Measurements from ENCODE around the gene TTLL7.
"Not testable (repeated sequence)": the region's sequence is repeated elsewhere in the genome, so short reads cannot be mapped to it uniquely, and the experiment has no call there.

The TTLL7 gene

DNA sequence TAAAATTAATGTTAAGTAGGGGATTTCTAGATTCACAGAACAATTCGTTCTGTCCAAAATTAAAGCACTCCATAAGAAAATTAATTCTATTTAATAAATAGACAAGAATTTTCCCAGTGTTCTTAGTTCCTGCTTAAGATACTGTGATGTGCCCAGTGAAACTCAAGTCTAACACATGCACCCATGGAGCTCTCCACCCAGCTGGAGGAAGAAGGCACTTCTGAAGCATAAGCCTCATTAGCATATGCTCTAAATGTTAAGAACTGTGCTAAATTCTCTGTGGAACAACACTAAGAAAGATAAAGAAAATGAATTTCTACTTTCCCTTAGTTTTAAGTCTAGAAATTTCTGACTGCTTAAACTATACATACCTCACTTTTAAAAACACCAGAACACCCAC, 71.2 kb downstream of the TTLL7 start:
- no peak for FAIRE-seq

DNA sequence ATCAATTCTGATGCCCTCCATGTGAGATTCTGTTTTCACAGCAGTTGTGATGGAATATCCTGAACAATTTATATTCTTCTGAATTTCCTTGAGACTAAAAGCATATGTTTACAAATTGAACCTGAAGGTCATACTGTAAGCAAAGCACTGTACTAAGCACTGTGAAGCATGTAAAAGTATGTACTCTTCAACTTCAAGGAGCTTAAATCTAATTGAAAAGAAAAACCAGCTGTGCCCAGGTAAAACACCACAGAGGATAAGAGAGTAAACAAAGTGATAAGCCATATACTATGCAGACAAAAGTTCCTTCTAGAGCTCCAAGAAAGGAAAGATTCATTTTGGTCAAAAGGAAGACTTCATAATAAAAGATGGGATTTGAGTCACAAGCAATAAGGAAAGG, 71.9 kb downstream of the TTLL7 start:
- no peak for FAIRE-seq

DNA sequence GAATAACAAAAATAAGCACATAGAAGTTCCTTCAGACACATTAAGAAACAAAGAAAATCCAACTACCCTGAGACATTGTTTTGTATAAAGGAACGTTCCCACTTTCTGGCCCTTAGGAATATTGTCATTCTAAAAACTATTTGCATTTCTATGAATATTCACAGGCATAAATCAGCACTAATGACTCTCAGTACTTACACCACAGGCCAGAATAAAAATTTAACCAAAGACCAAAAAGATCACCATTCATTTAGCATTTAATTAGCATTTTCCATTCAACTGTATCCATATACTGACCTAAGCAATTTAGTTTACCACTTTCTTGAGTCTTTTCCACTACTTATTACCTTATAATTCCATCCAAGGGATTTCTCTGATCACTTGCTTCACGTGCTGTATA, 75.4 kb downstream of the TTLL7 start:
- no peak for FAIRE-seq

DNA sequence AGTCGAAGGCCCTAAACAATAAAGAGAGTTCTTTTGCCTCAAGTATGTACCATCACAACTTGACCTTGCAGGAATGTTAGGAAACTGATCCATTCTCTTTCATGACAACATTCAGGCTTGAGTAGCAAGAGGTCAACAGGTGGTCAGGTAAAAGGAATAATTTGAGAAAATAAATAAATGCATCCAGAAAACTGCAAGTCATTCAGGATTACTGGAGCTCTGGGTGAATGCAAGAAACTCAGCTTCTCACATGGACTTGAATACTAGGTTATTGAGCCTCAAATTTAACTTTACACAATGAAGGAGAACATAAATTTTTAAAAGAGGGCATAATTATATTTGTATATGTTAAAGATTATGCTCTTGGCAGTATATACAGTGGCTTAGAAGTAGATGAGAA, 76.5 kb downstream of the TTLL7 start:
- no peak for FAIRE-seq

DNA sequence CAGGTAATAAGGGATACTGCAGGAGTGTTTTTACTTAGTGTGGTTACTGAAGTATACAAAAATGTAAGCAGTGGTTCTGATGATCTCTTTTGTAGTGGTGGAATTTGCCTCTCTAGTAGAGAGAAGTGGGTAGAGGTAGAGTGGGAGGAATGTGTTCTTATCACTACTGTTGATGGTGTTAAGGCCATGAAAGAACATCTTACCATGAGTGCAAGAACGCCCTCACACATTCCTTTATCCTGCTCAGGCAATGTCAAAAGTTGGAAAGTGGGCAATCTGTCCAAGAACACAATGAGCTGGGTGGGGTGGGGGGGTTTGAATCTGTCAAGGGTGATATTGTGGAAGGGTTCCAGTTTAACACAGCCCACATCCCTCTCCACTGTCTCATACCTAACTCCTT, 78.6 kb downstream of the TTLL7 start:
- FAIRE-seq, result no peak

DNA sequence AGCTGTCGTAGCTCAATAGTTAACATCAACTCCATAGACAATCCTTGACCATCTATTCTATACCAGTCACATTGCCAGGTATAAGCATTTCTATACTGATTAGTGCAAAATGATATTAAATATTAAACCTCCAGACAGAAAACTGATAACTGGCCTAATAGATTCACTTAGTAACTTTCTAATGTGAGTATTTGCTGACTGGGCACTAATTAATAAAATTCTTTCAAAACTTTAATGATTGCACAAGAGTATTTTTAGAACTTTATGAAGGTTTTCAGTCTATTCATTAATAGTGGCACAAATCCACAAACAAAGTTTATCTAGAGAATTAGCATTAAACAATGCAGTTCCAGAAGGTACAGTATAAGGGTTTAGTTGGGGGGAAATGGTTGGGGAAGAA, 79.1 kb downstream of the TTLL7 start:
- FAIRE-seq, result no peak

DNA sequence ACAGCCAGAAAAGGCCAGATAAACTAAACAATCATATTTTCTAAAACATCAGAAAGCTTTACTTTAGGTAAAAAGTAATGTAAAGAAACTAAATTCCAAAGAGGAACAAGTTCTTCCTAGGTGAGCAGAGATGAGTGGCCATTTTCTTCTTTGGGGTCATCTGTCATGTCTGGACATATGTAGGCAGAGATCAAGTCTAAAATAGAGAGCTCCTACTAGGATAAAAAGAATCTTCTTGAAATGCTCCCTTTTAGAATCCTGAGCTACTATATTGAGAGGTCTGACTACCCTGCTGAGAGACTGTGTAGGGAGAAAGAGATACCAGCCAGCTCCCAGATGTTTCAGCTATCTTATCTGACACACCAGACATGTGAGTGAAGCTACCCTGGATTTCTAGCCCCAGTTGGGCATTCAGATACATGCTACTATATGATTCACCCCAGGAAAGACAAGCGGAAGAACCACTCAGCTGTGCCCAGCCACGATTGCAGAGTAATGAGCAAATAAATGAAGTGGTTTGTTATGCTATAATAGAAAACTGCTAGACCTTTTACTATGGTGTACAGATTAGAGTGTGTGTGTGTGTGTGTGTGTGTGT, 80.1 kb downstream of the TTLL7 start:
- no peak for FAIRE-seq

DNA sequence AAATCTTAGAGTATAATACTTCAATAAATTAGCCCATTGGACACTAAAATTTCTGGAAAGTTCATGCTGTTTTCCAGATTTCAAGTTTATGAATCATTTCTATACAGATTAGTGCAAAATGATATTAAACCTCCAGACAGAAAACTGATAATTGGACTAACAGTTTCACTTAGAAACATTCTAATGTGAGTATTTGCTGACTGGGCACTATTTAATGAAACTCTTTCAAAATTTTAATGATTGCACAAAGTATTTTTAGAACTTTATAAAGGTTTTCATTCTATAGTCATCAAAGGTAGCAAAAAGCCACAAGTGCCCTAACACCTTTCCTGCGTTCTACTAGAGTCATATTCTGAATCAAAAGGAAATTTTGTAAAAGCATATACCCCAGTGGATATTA, 81.0 kb downstream of the TTLL7 start:
- no peak for FAIRE-seq

DNA sequence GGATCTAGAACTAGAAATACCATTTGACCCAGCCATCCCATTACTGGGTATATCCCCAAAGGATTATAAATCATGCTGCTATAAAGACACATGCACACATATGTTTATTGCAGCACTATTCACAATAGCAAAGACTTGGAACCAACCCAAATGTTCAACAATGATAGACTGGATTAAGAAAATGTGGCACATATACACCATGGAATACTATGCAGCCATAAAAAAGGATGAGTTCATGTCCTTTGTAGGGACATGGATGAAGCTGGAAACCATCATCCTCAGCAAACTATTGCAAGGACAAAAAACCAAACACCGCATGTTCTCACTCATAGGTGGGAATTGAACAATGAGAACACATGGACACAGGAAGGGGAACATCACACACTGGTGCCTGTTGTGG, 82.8 kb downstream of the TTLL7 start:
- FAIRE-seq, result not testable (repeated sequence)

DNA sequence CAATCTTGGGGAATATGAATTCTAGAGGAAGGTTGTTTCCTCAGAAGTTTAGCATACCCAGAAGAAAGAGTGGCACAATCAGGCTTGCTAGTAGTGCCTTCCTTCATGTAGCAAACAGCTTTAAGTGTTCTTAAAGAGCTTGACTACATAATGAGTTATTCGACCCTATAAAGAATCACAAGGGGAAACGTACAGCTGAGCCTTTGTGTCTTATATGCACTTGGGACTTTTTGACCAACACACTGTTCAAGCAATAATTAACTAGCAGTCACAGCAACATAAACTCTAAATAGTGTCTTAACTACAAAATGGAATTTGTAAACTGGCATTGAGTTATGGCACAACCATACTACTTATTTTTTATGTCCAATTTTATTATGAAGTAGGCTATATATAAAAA, 86.1 kb downstream of the TTLL7 start:
- no peak for FAIRE-seq

DNA sequence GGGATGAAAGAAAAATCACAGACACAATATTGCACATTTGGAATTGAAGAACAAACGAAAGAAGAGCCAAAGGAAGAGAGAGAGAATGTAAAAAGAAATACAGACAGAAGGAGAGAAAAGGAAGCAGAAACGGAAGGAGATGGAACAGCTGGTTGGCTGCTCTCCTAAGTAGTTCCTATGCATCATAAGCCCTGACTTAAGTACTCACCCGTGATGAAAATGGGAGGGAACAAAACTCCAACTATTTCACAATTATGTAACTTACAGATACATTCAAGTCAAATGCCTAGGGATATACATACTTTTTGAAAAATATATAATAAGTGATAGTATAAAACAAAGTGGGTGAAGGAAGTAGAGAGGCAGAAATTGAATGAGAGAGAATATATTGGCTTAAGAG, 88.5 kb downstream of the TTLL7 start:
- no peak for FAIRE-seq

DNA sequence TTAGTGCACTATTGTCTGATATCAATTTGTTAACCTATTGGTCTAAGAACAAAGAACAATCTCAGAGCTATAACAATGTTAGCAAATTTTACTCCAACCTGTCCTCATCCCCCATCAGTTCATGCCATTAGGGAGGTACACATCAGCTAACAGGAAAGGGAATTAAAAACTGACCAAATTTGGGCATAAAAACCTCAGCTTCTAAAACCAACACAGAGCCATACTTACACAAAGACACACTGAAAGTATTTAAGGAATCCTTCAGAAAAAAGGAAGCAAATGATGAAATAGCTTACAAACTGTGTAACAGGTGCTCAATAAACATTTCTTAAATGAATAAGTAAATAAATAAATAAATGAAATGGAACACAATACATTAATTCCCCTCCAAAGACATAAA, 89.2 kb downstream of the TTLL7 start:
- FAIRE-seq, result no peak

DNA sequence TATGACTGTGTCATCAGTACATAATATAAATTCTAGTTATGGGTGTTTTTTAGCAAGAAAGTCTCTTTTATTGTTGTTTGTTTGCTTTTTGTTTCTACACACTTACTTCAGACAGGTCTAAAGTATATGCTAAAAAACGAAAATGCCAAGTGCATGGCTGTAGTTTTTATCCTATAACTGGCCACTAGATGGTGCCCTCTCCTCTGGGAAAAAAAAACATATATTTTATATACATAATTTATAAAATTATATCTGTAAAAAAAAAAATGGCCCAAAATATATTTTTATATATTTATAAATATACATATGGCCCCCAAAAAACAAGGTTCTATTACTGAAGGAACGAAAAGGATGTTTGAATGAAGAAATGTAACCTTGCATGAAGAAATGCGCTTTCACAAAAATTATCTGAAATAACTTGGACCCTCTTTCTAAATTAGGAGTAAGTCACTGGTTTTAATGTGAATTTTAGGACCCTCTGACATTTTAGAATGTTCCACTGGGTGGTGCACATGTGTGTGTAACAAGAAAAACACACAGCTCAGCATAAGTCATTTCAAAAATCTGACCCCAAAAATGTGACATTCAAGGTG, 93.5 kb downstream of the TTLL7 start:
- peak; percentile 85 for FAIRE-seq

DNA sequence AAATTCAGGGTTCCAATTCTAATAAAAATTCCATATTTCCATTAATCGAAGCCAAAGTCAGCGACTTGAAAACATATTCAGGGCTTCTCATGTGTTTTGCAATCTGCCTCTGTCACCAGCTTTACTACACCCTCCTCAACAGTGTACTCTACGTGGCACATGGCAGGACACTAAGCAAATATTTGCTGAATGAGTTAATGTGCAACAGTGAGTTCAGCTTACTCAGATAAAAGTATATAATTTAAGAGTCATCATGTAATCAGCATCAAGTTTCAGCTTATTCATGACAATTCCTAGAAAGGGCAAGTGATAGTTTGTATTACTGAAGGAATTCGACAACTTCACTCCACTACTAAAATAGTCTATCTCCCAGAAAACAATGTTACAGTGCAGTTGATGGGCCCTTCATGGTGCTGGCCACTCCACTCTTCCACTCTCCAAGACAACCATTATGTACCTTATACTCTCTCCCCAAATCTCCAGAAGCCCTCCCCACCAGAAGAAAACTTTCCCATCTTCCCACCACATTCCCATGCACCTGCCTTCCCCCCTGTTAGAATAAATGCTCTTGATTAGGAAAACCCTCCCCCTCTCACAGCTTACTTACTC, 97.3 kb downstream of the TTLL7 start:
- no peak for FAIRE-seq

DNA sequence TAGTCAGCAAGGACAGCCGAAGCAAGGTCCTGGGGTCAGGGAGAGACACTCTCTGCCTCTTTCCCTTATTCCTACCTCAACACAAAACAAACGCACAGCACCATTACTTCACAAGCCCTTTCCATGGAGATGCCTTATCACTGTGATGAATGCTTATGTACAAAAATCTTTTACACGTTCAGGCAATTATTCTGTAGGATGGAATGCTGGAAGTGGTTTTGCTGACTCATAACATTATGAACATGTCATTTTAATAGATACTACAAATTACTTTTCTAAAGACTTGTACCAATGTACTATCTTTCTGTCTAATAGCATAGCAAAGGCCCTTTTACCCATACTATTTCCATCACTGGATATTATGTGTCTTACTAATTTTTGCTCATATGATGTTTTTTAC, 98.4 kb downstream of the TTLL7 start:
- FAIRE-seq, result no peak

DNA sequence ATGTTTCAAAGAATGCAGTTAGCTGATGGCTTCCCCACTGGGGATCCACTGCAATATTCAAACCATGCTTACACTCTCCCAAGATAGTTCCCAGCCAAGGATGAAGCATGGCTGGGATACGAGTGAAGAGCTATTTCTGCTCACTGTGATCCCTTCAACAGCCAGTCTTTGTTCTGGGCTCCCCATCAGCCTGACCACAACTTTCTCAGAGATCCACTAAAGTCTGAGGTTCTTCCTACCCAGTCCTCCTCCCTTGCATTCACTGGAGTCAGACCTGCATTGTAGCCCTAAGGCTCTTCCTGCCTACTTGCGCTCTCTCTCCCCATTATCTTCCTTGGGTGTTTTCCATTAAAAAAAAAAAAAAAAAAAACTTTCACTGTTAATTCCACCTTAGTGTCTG, 101.4 kb downstream of the TTLL7 start:
- FAIRE-seq, result no peak

DNA sequence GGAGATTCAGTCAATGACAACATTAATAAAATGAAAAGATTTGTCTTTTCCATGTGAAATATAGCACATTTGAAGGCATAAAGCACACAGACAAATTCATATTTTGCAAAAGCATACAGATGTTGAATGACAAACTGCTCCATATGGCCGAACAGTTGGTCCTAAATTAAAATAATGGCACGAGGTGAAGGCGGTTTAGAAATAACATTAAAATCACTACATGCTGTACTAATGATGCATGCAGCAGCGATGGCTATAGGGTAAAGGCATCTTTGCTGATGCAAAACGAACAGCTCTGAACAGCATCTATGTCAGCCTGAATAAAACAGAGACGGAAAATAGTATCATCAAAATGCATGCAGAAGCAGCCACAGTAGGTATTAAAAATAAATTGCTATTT, 102.6 kb downstream of the TTLL7 start:
- FAIRE-seq, result no peak

DNA sequence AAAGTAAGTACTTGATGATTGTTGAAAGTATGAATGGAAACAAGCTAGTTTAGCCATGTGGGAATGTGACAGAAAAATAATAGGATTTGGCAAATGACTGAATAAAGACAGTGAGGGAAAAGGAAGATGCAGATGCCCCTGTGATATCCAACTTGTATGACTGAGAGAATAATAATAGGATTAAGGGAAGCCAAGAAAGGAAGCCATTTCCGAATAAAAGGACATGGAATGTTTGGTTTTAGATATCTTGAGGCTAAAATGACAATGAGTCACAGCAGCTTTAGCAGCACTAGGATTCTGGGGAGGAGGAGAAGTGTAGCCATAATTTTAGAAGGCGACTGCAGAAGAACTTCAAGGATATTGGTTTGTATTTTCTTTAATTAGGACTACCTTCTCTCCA, 109.2 kb downstream of the TTLL7 start:
- FAIRE-seq, result no peak

DNA sequence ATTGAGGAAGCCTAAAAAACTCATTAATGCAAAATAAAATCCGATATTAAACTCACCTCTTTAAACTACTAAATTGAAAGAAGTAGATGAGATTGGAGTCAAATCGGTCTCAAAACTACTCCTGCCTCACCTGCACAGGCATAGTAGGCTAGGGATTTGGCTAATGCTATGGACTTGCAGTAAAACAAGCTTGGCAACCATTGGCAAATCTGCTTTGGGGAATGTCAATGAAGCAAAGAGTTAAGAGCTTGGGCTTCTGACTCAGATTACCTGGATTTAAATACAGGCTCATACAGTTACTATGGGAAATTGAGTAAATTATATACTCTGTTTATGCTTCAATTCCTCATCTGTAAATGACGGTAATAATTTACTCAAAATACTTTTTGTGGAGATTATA, 111.4 kb downstream of the TTLL7 start:
- FAIRE-seq, result no peak

DNA sequence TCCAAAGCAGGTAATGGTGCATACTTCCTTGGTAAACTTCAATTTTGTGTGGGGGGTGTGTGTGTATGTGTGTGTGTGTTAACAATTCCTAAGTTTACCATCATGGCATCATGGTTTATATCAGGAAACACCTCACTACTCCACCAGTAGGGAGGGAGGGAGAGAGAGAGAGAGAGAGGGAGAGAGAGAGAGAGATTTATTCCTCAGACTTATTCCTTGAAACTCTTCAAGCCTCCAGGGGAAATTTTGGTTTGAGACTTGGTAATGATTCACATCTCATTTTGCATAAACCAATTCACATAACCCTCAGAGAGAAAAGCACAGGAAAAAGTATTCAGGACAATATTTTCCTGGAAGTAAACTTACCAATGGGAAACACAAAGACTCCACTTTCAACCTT, 115.0 kb downstream of the TTLL7 start:
- no peak for FAIRE-seq

DNA sequence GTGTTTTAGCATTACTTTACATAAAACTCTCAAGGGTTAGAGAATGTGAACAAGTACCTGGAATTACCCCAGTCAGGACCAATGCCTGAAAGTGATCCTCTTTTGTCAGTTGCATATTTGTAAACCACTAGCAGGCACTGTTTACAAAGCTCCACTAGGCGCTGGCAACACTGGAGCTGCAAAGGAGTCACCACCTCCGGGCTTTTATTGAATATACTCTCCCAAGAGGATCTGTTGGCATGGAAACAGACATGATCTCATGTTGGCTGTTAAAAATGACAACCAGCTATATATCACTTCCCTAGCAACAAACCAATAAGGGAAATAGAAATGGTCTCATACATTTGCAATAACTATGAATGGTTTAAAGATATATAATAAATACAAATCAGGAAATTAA, 116.0 kb downstream of the TTLL7 start:
- FAIRE-seq, result no peak

DNA sequence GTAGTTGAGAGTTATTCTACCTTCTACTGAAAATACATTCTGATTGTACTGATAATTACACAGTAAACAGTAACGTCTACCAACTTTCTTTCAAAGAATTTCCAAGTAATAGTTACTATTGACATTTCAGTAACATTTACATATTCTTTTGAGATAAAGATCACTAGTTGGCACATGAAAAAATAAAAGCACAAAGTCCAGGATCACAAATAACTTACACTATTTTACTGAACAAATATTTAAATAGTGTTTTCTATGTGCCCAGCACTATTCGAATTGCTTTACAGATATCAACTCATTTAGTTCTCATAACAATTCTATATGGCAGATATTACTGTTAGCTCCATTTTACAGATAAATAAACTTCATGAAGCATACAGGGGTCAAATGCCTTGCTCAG, 126.4 kb downstream of the TTLL7 start:
- FAIRE-seq, result no peak

DNA sequence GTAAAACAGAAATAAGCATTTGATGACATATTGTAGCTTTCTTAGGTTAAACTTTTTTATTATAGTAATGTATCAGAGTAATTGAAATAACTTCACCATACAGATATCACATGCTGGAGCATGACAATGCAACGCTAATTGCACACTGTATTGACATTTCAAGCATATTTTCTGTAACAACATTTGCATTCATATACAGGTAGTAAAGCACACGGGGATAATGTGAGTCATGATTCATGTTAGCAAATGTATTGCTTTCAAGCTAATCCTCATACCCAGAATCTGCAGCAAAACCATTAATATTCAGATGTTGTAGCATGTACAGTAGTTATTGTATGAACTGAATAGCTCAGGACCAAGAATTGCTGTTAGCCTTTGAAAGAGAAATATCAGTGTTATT, 133.9 kb downstream of the TTLL7 start:
- FAIRE-seq, result no peak

DNA sequence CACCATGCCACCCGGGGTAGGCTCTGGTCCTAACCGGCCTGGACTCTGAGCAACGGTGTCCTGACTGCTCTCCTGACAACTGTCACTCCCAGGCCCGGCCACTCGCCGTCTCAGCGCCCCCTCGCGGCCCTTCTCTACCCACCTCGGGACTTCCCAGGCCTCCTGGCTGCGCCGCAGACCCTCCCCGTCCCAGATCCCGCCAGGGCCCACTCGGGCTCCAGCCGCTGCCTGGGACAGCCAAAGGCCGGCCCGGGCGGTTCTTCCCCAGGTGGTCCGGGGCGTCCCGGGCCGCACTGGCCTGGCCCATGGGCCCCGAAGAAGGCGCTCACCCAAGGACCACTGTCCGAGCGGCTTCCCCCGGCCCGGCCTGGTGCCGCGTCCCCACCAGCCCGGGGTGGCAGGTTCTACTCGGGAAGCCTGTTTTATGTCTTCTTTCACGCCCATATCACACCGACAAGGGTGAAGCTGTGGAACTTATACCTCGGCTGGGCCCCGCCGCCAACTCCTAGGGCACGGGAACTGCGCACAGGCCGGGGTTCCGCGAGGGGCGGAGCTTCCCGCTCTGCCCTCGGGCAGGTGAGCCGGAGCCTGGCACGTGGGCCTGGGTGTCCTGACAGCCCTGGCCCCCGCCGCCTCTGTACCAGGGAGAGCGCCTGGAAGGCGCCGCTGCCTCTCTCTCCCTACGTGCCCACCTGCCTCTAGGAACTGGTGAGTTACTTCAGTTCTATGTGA, 138.3 kb downstream of the TTLL7 start:
- FAIRE-seq, result no peak

All from TTC549 (cell line).